Right renal pelvis (tissue), 4 donors: ENCODE measurements around the gene OIP5. TPM values are rescaled to one million over a fixed set of nuclear protein-coding genes. Genes with fewer than 3 reads are reported as not detected.
"Not testable (repeated sequence)": the region's sequence is repeated elsewhere in the genome, so short reads cannot be mapped to it uniquely, and the experiment has no call there.

ENCODE experiments used
- DNase-seq, 4 donors: peaks; one replicate each; pipeline ENCODE4 v3.0.0-alpha.2; 2013; ENCODE audit warnings: low read depth in 4 of 4, low spot score in 3 of 4, missing footprints in 1 of 4
- polyA plus RNA-seq, 4 donors: library from polyadenylated mRNA; unstranded; fragments of 120-200 nt; gene quantifications; one replicate each; pipeline ENCODE4 v1.2.1, GENCODE V29; 2013; ENCODE audit not compliant: insufficient read length in 4 of 4

The OIP5 gene
- polyA plus RNA-seq, 4 donors = 7.2 to 10.4 (median 8.1) TPM

- no peak for DNase-seq
Measured at GRCh38 chr15:41304149-41304770, 28.1 kb downstream of the OIP5 start.

GRCh38 chr15:41301587-41301986 is 30.8 kb downstream of the OIP5 start:
- no peak for DNase-seq

GRCh38 chr15:41301139-41301538 is 31.3 kb downstream of the OIP5 start:
- DNase-seq = not testable (repeated sequence)

- no peak for DNase-seq
Measured at GRCh38 chr15:41292521-41292920, 39.9 kb downstream of the OIP5 start.

- DNase-seq = no peak
Measured at GRCh38 chr15:41291065-41291631, 41.2 kb downstream of the OIP5 start.

- DNase-seq = no peak
Measured at GRCh38 chr15:41289953-41290352, 42.4 kb downstream of the OIP5 start.

- no peak for DNase-seq
Measured at GRCh38 chr15:41288464-41288863, 43.9 kb downstream of the OIP5 start.

GRCh38 chr15:41286665-41287333 is 45.6 kb downstream of the OIP5 start:
- no peak for DNase-seq

GRCh38 chr15:41285285-41285684 is 47.1 kb downstream of the OIP5 start:
- DNase-seq = no peak

GRCh38 chr15:41284427-41285177 is 47.8 kb downstream of the OIP5 start:
- DNase-seq = peak in 1 of 4 donors; percentile 25

- peak; percentile 97 to 99 (median 98) for DNase-seq
Measured at GRCh38 chr15:41283653-41284426, 48.6 kb downstream of the OIP5 start.

GRCh38 chr15:41282980-41283652 is 49.3 kb downstream of the OIP5 start:
- not testable (repeated sequence) for DNase-seq

- DNase-seq = not testable (repeated sequence)
Measured at GRCh38 chr15:41282436-41282835, 50.0 kb downstream of the OIP5 start.

GRCh38 chr15:41281236-41281635 is 51.2 kb downstream of the OIP5 start:
- DNase-seq = no peak

- no peak for DNase-seq
Measured at GRCh38 chr15:41279535-41280283, 52.7 kb downstream of the OIP5 start.

GRCh38 chr15:41278319-41278718 is 54.1 kb downstream of the OIP5 start:
- DNase-seq = no peak

GRCh38 chr15:41276831-41277230 is 55.6 kb downstream of the OIP5 start:
- no peak for DNase-seq

- no peak for DNase-seq
Measured at GRCh38 chr15:41269887-41270286, 62.5 kb downstream of the OIP5 start.

GRCh38 chr15:41263891-41264351 is 68.5 kb downstream of the OIP5 start:
- no peak for DNase-seq
